A204.1 (cell line): Measurements from ENCODE around the gene SKA2.
"Not testable (repeated sequence)": the region's sequence is repeated elsewhere in the genome, so short reads cannot be mapped to it uniquely, and the experiment has no call there.

Experiments
- FAIRE-seq: peaks from 2 replicates; lab custom pipeline; 2012; peaks lifted over from hg19 to GRCh38; lab: Jason Lieb, UNC

SKA2 gene

DNA sequence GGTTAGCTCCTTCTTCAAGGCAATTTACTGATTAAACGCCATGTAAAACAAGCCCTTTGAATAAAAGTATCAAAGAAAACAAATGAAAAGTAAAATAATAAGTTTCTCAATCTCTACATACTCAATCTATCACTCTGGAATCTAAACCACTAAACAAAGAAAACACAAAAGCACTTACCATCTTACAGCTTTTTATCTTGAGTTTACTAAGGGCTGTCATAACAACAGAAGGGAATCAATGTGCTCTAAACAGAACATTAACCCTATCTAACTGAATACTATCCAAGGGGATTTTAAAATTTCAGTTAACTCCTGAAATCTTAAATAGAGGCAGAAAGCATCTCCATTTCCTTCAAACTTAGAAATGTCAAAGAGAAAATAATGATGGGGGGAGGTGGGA lies 3.4 kb downstream of the SKA2 start:
- FAIRE-seq = no peak

DNA sequence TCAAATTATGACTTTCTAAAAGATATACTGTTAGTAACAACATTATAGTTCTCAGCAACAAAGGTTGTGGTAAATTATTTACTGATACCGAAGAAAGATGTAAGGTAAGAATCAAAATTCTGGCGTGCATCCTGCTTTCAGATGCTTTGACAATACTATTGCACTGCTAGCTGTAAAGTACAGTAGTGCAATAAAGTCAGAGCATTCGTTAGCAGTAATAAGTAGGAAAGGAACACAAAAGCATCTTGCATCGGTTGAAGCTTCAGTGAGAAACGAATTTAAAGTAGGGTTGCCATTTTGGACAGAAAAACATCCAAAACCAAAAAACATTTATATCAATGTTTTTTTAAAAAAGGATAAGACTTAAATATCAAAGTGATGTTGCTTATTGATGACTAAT lies 4.0 kb downstream of the SKA2 start:
- no peak for FAIRE-seq

DNA sequence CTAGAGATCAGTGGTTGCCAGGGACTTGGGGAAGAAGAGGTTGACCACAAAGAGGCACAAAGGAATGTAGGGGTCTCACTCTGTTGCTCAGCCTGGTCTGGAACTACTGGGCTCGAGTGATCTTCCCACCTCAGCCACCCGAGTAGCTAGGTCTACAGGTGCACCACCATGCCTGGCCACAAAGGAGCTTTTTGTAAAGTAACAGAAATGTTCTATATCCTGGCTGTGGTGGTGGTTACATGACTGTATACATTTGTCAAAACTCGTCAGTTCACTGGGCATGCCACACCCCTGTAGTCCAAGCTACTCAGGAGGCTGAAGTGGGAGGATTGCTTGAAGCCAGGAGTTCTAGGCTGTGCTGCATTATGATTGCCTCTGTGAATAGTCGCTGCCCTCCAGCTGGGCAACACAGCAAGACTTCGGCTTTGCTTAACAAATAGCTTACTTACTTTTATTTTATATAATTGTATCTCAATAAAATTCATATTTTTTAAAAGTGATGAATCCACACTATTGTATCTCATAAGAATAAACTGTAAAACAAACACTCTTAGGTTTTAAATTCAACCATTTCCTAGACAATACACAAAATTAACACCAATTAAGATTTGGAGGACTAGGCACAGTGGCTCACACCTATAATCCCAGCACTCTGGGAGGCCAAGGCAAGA lies 5.0 kb downstream of the SKA2 start:
- FAIRE-seq = no peak

DNA sequence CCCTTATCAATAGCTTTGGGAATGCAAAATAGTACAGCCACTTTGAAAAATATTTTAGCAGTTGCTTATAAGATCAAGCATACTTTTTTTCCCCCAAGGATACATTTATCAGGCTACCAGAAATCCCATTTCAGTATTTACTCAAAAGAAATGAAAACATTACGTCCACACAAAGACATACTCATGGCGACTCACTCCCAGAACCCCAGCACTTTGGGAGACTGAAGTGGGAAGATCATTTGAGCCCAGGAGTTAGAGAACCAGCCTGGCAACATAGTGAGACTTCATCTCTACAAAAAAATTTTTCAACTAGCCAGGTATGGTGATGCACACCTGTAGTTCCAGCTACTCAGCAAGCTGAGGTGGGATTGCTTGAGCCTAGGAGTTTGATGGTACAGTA lies 5.9 kb downstream of the SKA2 start:
- no peak for FAIRE-seq

DNA sequence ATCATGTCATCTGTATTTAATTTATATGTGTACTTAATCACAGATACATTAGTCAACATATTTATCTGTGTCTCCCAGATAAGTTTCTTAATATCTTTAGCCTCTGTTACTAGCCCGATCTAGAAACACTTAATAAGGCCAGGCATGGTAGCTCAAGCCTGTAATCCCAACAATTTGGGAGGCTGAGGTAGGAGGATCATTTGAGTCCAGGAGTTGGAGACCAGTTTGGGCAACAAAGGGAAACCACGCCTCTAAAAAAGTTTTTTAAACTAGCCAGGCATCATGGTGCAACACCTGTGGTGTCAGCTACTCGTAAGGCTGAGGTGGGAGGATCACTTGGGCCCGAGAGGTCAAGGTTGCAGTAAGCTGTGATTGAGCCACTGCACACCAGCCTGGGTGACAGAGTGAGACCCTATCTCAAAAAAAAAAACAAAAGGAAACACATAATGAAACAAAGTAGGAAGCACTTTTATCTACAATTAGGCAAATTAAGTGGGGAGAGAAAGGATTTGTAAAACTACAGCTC lies 9.4 kb downstream of the SKA2 start:
- FAIRE-seq = no peak

DNA sequence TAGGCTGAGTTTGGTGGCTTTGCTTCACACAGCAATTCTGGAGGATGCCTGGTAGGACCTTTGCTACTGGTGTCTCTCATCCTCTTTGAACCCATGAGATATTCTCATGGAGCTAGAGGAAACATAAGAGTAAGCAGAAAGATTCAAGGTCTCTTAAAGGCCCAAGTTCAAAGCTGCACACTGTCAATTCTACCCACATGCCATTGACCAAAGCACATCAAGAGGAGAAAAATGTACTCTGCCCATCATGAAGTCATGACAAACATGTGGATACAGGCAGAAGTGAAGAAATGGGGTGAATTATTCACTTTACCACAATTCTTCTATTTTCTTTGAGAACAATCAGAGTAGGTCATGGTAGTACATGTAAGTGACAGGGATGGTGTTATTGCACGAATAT lies 13.1 kb downstream of the SKA2 start:
- FAIRE-seq = no peak

DNA sequence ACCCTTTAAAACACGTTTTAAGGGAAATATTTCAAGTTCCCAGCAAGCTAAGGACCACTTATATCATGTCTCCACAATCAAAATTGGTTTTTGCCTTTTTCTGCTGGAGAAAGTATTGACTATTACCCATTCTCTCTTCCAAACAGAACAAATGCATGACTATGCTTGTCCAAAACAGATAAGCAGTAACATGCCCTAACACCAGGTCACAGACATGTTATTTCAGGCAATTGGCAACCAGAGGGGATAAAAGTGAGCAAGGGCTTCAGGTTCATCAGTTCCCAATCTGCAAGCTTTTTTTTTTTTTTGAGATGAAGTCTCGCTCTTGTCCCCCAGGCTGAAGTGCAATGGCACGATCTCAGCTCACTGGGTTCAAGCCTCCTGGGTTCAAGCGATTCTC lies 15.0 kb downstream of the SKA2 start:
- FAIRE-seq = no peak

DNA sequence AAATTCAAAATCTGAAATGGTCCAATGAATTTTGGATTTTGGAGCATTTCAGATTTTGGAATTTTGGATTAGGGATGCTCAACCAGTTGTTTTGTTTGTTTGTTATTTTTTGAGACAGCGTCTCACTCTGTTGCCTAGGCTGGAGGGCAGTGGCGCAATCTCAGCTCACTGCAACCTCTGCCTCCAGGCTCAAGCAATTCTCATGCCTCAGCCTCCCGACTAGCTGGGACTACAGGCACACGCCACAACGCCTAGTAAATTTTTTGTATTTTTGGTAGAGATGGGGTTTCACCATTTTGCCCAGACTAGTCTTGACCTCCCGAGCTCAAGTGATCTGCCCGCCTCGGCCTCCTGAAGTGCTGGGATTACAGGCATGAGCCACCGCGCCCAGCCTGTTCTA lies 16.6 kb downstream of the SKA2 start:
- FAIRE-seq = not testable (repeated sequence)

DNA sequence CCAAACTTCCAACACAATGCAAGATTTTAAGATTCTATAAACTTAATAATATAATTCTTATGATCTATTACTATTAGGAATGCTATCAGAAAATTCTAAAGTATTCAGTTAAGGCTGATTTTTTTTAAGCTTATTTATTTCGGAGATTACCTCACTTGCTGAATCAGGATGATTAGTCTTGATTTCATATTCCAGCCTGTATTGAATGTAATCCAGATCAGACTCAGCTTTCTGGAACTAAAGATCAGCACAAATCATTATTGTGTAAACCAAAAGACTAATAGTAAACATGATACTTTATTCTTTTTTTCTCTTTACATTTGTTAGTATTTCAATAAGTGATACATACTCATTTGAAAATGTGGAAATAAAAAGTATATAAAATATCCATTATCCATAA lies 23.9 kb downstream of the SKA2 start:
- no peak for FAIRE-seq

DNA sequence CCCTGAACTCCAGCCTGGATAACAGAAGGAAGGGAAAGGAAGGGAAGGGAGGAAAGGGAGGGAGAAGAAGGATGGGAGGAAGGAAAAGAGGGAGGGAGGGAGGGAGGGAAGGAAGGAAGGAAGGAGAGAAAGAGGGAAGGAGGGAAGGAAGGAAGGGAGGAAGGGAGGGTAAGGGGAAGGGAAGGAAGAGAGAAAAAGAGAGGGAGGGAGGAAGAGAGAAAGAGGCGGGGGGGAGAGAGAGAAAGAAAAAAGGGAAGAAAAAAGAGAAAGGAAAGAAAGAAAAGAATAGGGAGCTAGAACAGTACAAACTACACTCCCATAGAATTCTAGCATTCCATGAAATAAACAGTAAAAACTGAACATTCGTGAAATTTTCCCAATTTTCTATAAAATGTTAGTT lies 25.2 kb downstream of the SKA2 start:
- FAIRE-seq = no peak

DNA sequence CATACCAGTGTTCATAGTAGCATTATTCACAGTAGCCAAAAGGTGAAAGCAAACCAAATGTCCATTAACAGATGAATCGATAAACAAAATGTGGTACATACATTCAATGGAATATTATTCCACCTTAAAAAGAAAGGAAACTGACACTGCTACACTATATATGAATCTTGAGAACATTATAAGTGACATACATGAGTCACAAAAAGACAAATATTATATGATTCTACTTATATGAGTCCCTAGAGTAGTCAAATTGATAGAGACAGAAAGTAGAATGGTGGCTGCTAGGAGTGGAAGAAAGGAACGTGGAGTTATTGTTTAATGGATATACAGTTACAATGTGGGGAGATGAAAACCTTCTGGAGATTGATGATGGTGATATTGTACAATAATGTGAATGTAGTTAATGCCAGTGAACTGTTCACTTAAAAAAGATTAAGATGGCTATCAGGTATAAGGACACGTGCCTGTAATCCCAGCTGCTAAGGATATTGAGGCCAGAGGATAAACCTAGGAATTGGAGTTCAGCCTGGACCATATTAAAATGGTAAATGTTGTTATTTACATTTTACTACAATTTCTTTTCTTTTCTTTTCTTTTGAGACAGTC lies 28.1 kb downstream of the SKA2 start:
- FAIRE-seq = no peak

DNA sequence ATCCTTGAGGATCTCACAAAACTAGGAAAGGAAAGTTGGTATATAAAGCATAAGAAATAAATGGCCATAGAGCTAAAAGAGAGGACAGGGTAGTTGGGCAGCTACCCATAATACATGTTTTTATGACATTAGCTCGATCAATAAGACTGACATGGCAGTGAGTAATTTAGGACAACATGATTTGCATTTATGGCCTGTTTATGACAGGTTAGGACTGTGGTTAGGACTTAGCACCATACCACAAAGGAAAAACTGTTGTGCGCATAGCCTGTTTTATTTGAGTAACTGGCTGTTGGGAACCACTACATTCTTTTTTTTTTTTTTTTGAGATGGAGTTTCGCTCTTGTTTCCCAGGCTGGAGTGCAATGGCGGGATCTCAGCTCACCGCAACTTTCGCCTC lies 30.3 kb downstream of the SKA2 start:
- no peak for FAIRE-seq

DNA sequence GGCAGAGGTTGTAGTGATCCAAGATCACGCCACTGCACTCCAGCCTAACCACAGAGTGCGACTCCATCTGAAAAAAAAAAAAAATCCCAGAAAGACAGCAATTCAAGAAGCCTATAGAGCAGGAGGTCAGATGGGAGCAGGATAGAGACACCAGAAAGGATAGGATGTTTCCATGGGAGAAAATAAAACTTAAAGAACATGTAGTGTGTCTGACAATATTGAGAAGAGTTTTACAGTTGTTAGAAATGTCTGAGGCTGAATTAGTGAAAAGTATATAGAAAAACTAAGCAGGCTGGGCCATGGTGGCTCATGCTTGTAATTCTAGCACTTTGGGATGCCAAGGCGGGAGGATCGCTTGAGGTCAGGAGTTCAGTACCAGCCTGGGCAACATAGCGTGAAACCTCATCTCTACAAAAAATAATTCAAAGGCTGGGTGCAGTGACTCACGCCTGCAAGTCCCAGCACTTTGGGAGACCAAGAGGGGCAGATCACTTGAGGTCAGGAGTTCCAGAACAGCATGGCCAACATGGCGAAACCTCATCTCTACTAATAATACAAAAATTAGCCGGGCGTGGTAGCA lies 33.0 kb downstream of the SKA2 start:
- FAIRE-seq = no peak

DNA sequence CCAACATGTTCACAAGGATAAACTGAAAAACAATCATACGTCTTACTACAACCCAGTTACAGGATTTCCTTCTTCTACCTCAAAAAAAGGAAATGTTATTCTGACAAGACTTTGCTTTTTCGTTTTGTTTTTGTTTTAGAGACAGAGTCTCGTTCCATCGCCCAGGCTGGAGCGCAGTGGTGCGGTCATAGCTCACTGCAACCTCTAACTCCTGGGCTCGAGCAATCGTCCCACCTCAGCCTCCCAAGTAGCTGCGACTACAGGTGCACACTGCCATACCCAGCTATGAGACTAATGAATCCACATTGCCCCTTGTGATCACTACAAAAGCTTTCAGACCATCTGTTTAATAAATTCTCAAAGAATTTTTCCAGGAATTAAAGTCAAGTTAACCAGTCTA lies 39.5 kb downstream of the SKA2 start:
- no peak for FAIRE-seq

DNA sequence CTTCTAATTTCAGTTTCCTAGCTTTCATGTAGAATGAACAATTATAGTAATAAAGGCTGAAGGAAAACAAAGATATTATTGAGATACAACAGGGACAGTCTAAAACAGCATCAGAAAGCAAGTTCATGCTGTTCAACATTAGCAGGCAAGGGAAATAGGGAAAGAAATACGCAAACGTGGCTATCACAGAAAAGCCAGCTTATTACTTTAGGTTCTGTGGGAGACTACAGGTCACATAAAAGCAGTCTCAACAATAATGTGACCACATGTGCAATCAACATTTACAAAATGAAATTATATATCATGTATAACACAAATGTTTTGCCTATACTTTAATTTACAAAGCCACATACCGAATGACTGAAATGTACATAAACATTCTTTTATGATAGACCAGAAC lies 43.4 kb downstream of the SKA2 start:
- no peak for FAIRE-seq

DNA sequence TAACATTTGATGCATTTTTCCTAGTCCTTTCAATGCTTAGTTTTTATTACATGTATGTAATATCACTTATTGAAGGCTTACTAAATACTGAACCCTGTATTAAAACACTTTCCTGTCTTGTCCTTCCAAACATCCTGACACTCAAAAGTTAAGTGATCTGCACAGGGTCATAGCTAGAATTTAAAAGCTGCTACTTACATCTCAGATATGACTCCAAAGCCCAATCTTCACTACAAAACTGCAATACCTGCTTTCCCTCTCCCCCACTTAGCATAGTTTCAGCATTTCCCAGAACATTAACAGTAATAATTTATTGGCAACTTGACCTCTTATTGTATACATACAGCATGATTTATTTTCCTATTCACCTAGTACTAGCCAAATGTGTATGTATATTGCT lies 44.0 kb downstream of the SKA2 start:
- no peak for FAIRE-seq

DNA sequence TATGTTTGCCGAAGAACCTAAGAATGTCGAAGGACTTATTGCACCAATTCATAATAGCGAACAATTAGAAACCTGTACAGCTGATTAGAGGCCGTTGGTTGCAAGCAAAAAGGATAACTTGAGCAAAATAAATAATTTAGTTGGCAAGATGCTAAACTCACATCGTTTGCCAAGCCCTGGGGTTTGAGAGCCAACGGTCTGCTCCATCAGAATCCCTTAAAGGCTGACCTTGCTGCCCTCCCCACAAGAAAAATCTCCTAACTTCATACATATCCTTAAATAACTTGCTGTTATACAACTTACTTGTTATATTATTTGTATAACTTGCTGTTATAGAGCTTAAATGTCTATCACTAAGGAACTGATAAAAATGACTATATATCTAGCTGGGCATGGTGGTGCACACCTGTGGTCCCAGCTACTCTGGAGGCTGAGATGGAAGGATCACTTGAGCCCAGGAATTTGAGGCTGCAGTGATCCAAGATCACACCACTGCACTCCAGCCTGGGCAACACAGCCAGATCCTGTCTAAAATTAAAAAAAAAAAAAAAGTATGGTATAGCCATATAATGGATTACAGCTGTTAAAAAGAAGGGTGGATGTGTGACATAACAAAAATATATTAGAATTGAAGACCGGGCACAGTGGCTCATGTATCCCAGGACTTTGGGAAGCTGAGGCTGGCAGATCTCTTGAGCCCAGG lies 46.4 kb downstream of the SKA2 start:
- FAIRE-seq = no peak

DNA sequence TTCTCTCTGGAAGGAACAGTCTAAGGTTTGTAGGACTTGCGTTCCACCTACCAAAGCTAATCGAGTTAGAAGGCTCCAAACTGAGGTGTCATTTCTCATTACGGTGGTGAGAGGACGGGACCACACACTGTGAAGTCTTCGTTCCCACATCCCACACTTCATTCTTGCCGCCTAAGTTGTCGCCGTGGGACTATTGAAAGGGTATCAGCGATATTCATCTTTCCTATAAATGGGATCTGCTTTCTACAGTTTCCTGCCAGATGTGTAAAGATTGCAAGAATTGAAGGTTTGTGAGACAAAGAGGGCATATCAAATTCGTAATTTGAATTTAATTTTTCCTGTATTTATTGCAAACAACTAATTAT lies 47.7 kb downstream of the SKA2 start:
- no peak for FAIRE-seq

DNA sequence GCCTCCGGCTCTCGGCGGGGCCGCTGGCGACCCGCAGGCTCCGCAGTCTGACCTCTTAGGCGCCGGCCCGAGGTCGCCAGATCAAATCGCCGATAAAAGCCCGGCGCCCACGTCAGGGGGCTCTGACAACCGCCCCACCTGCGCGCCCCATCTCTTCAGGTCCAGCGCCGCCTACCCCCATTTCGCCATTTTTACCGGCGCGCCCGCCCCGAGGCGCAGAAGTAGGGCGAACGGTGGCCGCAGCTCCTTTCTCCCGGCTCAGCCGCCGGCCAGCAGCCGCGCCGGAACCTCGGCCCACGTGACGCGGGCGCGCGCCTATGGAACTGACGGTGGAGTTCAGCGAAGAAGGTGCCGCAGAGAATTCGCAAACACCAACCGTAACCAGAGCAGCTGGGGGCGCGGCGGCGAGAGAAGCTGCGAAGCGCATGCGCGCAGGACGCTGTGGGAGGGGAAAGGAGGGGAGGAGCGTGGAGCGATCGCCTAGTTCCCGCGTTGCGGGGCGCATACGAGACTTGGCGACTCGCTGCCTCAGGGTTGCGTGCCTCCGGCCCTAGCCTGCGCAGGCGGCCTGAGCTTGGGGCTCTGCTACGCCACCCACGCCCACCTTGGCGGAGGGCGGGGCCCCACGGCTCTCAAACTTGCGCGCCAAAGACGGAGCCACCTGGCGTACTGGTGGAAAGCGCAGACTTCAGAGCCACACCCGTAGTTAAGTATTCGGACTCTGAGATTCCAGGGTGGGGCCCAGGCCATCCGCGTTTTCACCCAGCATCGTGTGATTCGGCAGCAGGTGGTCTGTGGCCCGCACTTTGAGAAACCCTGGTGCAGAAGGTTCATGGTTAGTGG lies 48.3 kb downstream of the SKA2 start, which contains the start of gene TRIM37:
TSS of gene TRIM37 (minus strand) at position 418 of the 843 bp plus-strand sequence. CDS start 419 bp downstream, outside the sequence.
- peak; percentile 88 for FAIRE-seq

DNA sequence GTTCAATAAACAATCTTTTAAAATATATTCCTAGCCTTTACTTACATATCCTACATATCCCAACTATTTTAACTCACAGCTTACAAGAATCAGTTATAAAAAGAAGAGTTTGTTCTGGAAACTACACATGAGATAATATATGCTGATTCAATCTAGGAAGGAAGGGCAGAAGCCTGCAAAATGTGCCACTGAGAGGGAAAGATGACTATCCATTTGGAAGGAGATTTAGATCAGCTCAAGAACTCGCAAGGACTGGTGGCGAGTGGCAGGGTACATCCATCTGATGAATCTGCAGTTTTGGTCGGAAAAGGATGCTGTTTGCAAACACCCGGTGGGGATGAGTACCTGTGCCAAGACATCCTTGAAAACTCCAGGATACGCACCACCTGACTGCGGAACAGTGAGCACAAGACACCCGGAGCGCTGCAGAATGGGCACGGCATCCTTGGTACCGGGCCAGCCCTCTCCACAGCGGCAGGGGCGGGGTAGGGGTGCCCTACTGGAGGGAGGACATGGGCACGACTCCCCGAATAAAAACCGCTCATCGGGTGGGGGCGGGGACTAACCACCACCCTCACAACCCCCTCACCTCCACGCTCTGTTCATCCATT lies 49.0 kb downstream of the SKA2 start:
- FAIRE-seq = no peak

DNA sequence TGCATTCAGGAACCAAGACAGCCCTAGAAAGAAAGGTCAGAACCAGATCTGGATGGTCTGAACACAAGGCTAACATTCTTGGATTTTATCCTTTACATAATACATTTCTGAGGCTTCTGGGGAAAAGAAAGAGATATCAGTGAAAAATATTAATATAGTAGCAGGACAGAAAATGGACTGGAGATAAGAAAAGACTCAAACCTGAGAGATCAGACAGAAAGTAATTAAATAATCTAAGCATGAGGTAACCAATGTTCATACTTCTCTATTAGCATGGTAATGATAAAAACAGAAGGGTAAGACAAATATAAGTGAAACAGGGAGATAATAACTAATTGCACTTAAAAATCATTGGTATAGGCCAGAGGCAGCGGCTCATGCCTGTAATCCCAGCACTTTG lies 53.8 kb downstream of the SKA2 start:
- no peak for FAIRE-seq

DNA sequence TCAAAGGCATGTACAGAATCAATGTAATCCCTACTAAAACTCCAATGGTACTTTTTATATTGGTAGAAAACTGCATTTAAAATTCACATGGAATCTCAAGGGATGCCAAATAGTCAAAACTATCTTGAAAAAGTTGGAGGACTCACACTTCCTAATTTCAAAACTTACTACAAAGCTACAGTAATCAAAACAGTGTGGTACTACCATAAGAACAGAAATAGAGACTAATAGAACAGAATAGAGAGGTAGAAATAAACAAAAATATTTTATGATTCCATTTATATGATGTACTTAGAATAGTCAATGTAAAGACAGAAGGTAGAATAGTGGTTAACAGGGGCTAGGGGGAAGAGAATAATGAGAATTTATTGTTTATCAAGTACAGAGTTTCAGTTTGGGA lies 57.1 kb downstream of the SKA2 start:
- no peak for FAIRE-seq
